HUDEP-2 (cell line): ENCODE results near the gene SH2D1A.
"Not testable (repeated sequence)": the region's sequence is repeated elsewhere in the genome, so short reads cannot be mapped to it uniquely, and the experiment has no call there.

Source experiments
- DNase-seq, 76 experiments: peaks; one replicate each; lab custom pipeline; 2025; ENCODE audit not compliant: unreplicated experiment in 76 of 76; lab: John Stamatoyannopoulos, UW

The SH2D1A gene

GRCh38 chrX:124346117-124346876, at the start of gene SH2D1A:
SH2D1A (plus strand) TSS chrX:124346563; CDS start chrX:124346643, 80 bp downstream.
- no peak for DNase-seq

- not testable (repeated sequence) for DNase-seq
Observed at GRCh38 chrX:124299323-124299722, 47.0 kb upstream of the SH2D1A start.

GRCh38 chrX:124300405-124300804, 46.0 kb upstream of the SH2D1A start:
- DNase-seq, result no peak

- DNase-seq, result no peak
Observed at GRCh38 chrX:124307253-124307907, 39.0 kb upstream of the SH2D1A start.

GRCh38 chrX:124325732-124326131, 20.6 kb upstream of the SH2D1A start:
- DNase-seq, result no peak

GRCh38 chrX:124328765-124329164, 17.6 kb upstream of the SH2D1A start:
- no peak for DNase-seq

- DNase-seq, result no peak
Observed at GRCh38 chrX:124332481-124333424, 13.6 kb upstream of the SH2D1A start, which contains the start of gene TEX13D. TEX13D (plus strand) TSS chrX:124332660; CDS start chrX:124332918, 258 bp downstream.

- no peak for DNase-seq
Observed at GRCh38 chrX:124333862-124334261, 12.5 kb upstream of the SH2D1A start.

- not testable (repeated sequence) for DNase-seq
Observed at GRCh38 chrX:124334555-124334954, 11.8 kb upstream of the SH2D1A start.

GRCh38 chrX:124335598-124335997, 10.8 kb upstream of the SH2D1A start:
- no peak for DNase-seq

- DNase-seq, result no peak
Observed at GRCh38 chrX:124337916-124338315, 8.4 kb upstream of the SH2D1A start.

GRCh38 chrX:124338733-124339514, 7.4 kb upstream of the SH2D1A start:
- no peak for DNase-seq

- DNase-seq, result no peak
Observed at GRCh38 chrX:124341396-124342132, 4.8 kb upstream of the SH2D1A start.

- DNase-seq, result no peak
Observed at GRCh38 chrX:124342174-124342867, 4.0 kb upstream of the SH2D1A start.

GRCh38 chrX:124343016-124343415, 3.3 kb upstream of the SH2D1A start:
- DNase-seq, result no peak

GRCh38 chrX:124344246-124344645, 2.1 kb upstream of the SH2D1A start:
- DNase-seq, result no peak

- DNase-seq, result no peak
Observed at GRCh38 chrX:124346877-124347241, 496 bp downstream of the SH2D1A start.

- no peak for DNase-seq
Observed at GRCh38 chrX:124347242-124347641, 879 bp downstream of the SH2D1A start.

- DNase-seq, result peak in 10 of 76 experiments; percentile 0 to 30 (median 1)
Observed at GRCh38 chrX:124348182-124348581, 1.8 kb downstream of the SH2D1A start.
